Measurements from ENCODE around the gene NT5M.

NT5M gene

DNA sequence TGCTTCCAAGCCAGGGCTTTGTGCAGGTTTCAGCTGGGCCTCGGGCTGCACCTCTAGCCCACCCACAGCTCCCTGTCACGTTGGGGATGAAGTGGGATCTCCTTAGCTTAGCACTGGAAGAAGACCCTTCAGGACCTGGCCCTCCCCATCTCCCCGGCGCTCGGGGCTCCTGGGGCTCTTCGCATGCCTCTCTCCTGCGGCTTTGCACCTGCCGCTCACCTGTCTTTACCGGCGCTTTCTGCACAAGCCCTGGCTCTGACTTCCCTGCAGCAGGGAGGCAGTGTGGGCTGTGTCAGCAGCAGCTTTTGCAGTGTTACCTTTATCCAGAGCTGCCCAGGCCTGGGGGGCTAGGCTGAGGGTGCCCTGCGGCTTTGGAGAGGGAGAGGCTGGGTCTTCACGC, 52.3 kb downstream of the NT5M start:
- no peak for DNase-seq (ENCODE audit: low read depth)

DNA sequence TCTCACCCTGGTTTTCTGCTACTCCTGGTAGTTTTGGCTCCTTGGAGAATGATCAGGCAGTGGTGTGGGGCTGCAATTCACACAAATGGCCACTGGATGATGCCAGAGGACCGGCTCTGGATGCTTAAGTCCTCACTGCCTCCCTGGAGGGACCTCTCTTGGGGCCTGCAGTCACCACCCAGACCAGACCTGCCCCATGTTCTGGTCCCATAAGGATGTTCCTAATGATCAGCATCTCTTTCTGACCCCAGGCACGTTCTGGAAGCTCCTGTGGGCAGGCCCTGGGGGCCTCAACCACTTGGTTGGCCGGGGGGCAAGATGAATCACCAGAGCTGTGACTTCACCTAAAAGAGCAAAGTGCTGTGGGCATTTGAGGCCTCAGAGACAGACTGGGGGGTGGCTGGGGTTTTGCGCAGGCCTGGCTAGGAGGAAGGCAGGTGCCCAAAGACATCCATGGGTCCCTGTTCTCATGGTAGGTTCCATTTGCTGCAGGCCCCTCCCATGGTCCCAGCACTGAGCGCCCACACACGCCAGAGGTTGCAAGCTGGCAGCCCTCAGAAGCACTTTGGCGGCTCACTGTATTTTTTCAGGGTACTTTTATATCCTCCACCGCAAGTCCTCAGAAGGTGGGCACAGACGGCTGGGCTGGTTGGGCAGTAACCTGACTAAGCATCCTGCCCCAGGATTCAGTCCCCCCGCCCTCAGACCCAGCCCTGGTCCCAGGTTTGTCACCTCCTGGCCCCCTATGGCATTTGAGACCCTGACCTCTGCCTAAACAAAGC, 53.2 kb downstream of the NT5M start:
- DNase-seq (ENCODE audit: low read depth): peak; percentile 85

DNA sequence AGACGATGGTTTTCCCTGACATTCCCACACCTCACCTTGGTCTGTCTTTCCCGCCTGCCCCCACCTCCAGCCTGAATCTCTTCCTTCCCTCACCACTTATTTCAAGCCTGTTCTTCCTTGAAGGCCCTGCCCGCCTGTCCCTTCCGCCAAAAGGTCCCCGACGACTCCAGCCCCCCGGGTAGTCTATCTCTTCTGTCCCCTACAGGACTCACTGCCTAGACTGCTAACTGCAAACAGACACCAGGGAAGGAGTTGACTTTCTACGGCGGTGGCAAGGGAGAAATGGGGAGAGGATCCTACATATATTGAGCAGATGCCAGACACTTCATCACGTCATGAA, 53.7 kb downstream of the NT5M start:
- no peak for DNase-seq (ENCODE audit: low read depth)

DNA sequence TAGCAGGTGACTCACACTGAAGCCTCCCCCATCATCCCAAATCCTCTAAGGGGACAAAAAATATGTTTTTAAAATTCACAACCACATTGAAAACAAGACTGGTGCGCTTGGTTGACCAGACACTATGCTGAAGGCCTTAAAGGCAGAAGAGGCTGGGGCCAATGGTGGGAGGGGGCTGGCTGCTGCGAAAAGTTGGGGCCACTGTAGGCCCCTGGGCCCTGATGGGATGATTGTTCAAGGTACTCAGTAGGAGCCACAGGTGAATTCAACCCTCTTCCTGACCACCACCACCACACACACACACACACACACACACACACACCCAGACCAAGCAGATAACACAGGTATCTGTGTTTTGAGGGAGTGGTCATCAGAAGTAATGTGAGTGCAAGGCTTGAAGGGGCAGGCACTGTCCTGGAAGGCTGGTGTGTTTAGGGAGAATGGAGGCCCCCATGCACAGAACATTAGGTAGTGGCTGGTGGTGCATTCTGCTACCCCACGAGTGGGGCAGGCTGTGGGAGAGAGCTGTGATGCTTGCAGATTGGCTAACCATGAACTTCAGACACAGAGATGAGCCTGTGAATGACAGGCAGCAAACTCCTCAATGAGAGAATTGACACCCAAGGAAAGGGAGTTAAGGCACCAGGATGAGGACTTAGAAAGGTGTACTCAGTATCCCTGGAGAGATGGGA, 55.0 kb downstream of the NT5M start:
- DNase-seq (ENCODE audit: low read depth): no peak

DNA sequence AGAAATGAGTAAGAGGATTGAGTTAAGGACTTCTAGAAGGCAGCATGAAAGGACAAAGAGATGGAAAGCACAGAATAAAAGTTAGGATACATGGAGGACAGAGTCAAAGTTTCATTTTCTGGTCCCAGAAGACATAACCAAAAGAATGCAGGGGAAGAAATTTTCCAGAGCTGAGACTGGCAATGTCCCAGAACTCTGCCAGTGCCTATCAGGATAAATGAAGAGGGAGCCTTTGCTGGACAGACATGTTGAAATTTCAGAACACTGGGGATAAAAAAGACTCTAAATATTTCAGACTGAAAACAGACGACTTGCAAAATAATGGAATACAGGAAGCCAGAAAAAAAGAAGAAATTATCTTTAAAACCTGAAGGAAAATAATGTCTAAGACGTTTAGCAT, 55.7 kb downstream of the NT5M start:
- DNase-seq (ENCODE audit: low read depth): peak; percentile 27

DNA sequence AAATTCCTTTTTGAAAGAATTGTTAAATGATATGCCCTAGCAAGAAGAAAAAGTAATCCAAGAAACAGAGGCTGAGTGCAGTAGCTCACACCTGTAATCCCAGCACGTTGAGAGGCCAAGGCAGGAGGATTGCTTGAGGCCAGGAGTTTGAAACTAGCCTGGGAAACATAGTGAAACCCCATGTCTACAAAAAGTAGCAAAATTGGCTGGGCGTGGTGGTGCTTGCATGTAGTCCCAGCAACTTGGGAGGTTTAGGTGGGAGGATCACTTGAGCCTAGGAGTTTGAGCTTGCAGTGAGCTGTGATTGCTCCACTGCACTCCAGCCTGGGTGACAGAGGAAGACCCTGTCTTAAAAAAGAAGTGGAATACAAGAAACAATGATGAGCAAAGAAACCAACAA, 56.1 kb downstream of the NT5M start:
- DNase-seq (ENCODE audit: low read depth): no peak

DNA sequence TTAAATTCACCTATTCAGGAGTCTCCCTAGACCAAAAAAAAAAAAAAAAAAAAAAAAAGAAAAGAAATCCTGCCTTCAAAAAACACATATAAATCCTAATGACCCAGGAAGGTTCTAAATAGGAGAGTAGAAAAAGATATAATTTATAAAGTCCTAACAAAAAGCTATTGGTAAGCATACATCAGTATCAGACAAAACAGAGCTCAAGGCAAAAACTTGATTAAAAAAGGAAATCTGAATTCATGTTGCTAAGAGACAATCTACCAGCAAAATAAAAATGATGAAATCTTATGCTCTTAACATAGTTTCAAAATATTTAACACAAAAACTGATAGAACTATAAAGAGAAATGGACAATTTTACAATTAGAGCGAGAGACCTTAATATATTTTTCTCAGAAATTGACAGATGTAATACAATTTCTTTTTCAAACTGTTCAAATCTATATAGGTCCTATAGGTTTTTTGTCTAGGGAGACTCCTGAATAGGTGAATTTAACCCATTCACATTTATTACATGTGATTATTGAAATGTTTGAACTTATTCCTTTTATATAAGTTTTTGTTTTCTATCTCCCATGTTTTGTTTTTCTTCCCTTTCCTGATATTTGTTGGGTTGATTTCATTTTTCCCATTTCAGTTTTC, 57.0 kb downstream of the NT5M start:
- no peak for DNase-seq (ENCODE audit: low read depth)

DNA sequence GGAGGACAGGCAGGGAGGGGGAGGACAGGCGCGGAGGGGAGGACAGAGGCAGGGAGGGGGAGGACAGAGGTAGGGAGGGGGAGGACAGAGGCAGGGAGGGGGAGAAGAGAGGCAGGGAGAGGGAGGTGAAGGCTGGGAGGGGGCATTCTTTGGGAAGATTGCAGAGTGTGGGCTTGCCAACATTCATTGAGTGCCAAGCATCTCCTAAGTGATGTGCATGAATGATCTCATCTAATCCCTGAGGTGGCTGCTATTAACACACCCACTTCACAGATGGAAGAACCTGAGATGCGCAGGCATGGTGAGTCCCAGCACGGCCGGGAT, 58.3 kb downstream of the NT5M start:
- no peak for DNase-seq (ENCODE audit: low read depth)

DNA sequence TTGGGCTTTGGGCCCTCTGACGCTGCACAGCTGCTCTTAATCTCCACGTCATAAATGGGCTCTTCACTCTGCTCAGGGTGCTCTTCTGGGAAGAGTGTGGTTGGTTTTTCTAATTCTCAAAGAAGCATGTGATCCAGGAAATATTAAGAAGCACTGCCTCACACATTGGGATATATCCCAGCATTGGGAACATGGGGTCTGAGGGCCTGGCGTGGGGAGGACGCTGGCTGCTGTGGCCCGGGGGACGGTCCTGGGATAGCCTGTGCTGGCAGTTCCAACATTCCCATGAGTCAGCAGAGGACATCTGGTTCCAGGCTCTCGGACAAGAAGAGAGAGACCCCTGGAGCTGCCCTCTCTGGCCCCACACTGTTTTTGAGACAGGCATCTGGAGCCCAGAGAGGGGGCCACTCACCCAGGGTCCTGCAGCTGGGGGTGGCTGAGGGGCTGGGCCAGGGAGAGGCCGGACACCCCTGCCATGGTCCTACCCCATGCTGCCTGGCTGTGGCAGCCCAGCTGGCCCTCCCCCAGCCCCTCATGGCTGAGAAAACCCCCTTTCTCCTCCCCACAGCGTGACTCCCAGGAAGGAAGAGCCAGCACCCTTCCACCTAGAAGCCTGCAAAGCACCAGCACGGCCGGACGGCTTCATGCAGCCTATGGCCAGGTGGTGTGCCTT, 58.8 kb downstream of the NT5M start:
- DNase-seq (ENCODE audit: low read depth): peak; percentile 8

DNA sequence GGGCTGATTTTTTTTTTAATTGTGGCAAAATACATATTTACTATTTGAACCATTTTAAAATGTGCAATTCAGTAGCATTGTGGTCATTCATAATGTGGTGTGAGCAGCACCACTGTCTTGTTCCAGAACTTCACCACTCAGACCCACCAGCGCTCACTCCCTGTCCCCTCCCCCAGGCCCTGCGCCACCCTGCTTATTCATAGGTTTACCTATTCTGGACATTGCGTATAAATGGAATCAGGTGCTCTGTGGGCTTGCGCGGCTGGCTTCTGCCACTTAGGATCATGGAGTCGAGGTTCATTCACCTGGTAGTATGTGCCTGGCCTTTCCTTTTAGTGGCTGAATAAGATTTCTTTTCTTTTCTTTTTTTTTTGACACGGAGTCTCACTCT, 59.4 kb downstream of the NT5M start:
- DNase-seq (ENCODE audit: low read depth): no peak

DNA sequence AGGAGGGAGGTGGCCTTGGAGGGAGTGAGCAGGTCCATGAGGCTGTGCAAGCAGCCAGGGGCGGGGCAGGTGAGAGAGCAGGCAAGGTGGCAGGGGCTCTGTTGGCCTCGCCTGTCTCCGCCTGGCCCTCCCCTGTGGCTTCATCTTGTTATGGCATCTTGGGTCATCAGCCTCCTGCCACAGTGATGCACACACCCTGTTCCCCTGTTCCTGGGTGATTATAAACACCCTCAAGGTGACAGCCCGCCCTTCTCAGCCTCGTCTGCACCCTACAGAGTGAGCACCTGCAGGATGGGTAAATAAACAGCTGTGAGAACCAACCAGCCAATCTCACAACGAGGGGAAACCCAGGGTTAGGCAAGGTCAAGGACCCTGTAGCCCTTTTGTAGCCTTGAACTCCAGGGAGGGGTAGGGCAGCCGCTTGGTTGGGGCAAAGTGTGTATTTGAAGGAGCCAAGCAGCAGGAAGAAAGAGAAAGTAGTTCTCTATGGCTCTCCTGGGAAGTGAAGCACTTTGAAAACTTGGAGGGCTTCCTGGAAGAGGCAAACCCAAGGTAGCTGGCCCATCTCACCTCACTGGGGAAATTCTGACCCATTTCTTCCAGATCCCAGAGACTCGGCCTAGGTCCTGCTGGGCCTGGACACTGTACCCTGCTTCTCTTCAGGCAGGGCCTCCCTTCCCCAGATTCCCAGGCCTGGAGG, 60.6 kb downstream of the NT5M start:
- DNase-seq (ENCODE audit: low read depth): no peak

DNA sequence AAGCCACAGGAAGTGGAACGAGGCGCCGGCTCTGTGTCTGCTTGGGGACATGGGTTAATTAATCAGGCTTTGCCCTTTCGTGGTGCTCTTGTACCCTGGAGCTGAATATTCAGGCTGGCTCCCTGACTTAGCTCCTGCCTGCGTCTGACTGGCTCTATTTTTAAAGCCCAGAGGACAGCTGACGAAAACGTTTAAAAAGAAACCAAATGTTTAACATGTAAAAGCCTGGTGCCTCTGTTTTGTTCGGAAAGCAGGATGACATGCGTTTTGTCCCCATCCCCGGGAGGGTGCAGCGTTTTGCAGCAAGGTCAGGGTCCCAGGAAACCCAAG, 61.1 kb downstream of the NT5M start:
- no peak for DNase-seq (ENCODE audit: low read depth)

DNA sequence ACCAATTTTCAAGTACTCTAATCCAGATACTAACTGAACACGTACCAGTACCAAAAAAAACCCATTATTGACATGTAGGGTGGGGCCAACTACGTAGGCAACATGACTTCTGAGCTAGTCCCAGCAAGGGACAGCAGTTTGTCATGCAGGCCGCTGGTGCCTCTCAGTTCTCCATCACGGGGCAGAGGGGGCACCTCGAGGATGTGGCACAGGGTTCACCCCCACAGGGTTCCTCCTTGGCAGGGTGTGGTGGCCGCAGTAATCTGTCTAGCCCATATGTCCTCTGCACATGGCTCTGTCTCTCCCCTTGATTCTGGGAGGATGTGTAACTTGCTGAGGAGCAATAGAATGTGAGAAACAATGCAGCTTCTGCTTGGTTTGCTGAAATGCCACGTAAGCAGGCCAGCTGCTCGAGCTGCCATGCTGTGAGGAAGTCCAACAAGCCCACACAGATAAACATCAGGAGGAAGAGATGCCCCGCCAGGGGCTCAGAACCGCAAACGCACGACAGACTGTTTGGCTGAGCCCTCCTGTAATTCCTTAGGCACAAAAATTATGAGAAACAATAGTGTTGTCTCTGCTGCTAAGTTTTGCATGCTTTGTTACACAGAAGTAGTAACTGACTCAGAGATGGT, 62.4 kb downstream of the NT5M start:
- no peak for DNase-seq (ENCODE audit: low read depth)

DNA sequence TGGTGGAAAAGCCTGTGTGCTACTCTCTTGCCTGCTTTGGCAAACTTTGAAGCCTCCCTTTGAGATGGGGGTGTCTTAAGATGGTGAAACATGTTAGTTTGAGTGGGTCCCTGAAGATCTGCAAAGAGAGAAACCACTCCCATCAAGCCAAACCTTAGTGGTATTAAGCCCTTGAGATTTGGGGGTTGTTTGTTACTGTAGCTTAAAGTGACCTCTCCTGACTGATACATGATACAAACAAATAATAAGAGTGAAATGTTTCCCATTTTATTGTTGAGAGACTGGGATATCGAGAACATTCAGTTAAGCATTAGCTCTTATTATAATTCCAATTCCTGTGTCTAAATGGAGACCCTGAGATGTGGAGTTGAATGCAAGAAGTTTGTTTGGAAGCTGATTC, 63.1 kb downstream of the NT5M start:
- DNase-seq (ENCODE audit: low read depth): no peak

DNA sequence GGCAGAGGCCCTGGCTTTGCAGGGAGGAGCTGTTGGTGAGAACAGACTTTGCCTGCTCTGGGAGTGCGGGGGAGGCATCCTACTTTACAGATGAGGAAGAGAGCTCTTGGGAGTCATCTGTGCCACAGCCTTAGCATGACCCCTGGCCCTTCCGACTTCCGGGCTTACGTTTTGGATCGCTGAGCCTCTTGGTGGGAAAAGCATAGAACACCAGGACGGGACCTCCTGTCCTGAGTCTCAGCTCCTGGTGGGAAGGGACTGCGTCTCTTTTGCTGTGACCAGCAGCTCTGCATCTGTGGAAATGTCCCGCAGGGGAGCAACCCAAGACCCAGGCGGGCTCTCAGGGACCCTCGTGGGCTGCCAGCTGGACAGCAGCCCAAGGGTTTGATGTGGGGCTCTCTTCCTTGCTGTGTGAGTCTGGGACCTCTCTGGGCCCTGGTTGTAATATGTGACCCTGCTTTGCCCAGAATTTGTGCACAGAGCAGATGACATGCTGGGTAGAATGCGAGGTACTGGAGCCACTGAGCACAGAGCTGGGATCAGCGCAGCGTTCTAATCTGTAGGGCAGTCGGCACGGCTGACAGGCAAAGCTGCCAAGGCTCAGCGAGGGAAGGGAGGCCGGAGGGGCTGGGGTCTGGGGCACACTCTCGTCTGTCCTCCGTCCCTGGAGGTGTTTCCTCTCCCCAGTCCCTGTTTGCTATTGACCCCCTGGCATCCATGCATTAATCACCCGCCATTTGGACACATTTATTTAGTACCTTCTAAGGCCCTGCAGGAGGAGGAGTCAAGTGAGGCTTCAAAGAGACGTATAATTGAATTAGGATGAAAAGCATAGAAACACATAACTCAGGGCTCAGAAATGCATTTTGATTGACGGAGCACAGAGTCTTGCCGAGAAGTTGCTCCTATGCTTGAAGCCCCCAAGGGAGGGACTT, 64.0 kb downstream of the NT5M start:
- DNase-seq (ENCODE audit: low read depth): no peak

DNA sequence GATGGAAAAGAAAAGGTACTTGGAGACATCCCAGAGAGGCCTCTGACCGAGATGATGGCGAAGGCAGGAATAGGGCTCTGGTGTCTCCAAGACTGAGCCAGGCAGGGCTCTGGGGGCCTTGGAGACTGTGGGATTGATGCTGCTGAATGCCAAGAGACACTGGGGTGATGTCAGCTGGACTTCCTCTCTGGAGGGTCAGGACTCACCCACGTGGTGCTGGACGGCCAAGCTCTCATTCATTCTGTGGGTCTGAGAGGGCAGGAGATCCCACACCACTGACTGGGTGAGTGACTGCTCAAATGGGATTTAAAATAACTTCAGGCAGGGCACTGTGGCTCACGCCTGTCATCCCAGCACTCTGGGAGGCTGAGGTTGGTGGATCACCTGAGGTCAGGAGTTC, 64.8 kb downstream of the NT5M start:
- no peak for DNase-seq (ENCODE audit: low read depth)

DNA sequence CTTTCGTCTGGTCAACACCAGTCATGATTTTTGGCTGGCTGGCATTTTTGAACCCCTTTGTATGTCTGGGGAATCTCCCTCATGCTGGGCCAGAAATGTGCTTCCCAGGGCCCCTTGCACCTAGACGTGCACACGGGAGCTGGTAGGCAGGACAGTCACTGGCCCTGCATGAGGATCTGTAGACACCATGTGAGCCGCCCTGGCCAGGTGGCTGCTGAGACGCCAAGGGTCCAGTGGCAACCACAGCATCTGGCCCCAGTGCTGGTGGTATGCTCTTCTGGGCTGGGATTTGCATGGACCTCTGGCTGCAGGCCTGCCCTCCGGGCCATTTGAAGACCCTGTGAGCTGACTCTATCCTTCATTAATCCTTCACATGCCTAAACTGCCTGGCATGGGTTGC, 67.5 kb downstream of the NT5M start:
- no peak for DNase-seq (ENCODE audit: low read depth)

DNA sequence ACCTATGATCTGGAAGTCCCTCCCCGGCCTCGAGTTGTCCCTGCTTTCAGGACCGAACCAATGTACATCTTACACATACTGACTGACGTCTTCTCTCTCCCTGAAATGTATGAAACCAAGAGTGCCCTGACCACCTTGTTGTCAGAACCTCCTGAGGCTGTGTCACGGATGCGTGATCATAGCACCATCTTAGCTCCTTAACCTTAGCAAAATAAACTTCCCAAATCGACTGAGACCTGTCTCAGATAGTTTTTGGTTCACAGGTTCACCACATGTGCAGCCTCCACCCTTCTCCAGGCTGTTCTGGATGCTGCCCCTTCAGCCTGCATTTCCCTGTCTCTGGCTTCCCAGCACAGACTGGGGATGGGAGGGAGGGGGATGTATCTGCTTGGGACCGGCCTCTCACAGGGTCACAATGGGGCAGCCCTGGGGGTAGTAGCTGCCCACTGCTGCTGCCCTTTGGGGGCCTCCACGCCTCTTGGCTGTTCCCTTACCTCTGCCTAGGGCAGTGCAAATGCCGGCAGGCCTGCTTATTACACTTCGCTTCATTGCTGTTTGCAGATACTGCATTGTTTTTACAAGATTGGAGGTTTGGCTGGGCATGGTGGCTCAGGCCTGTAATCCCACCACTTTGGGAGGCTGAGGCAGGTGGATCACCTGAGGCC, 69.8 kb downstream of the NT5M start:
- no peak for DNase-seq (ENCODE audit: low read depth)

DNA sequence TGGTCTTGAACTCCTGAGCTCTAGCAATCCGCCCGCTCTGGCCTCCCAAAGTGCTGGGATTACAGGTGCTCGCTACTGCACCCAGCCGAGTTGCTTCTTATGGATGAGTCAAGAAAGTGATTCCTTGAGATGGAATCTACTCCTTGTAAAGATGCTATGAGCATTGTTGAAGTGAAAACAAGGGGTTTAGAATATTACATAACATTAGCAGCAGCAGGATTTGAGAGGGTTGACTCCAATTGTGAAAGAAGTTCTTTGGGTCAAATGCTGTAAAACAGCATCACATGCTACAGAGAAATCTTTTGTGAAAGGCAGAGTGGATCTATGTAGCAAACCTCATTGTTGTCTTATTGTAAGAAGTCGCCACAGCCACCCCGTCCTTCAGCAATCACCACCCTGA, 72.7 kb downstream of the NT5M start:
- peak; percentile 34 for DNase-seq (ENCODE audit: low read depth)

DNA sequence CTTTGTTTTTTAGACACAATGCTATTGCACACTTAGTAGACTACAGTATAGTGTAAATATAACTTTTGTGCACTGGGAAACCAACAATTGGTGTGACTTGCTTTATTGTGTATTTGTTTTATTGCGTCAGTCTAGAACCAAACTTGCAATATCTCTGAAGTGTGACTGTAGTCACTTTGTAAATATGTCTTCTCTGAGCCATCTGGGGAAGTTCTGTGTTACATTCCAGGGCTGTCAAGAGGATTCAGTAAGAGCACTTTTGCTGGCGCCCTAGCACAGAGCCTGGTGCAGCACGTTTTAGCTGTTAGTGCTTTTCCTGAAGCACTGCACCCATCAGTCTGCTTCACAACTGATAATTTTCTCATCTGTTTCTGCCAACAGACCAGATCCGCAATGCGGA, 73.2 kb downstream of the NT5M start:
- DNase-seq (ENCODE audit: low read depth): peak; percentile 72

Data from EH (cell line).